H1 (cell line): Measurements from ENCODE around the gene RAP1B. TPM values are rescaled to one million over a fixed set of nuclear protein-coding genes. Genes with fewer than 3 reads are reported as not detected.

ENCODE experiments used
- CTCF ChIA-PET: fragments of 300-600 bp; sonication (Branson Sonifier 250); formaldehyde crosslinking; loops from one replicate; lab custom pipeline; 2021; ENCODE audit not compliant: partially characterized antibody; lab: Charles Lee
- POLR2A ChIA-PET: fragments of 300-600 bp; sonication (Branson Sonifier 250); formaldehyde crosslinking; loops from one replicate; lab custom pipeline; 2021; ENCODE audit warnings: inconsistent platforms; ENCODE audit not compliant: partially characterized antibody; lab: Charles Lee
- DNase-seq, 2 experiments: peaks; one replicate each; pipeline versions ENCODE4 v3.0.0 to v3.0.0-alpha.2; 2010 to 2022; ENCODE audit warnings: low spot score in 2 of 2, low read depth in 1 of 2, mixed read lengths in 1 of 2
- FAIRE-seq: peaks from 2 replicates; lab custom pipeline; 2011; peaks lifted over from hg19 to GRCh38; lab: Jason Lieb, UNC
- H2AFZ ChIP-seq: 2 replicates; pipeline ENCODE4 v1.8.1; 2012; ENCODE audit warnings: low read length, inconsistent platforms
- H2AK5ac ChIP-seq: 2 replicates; pipeline ENCODE4 v1.6.1; 2013; ENCODE audit warnings: low read depth, low read length
- H2BK120ac ChIP-seq: replicated peaks from 2 replicates; pipeline ENCODE3; 2013; ENCODE audit warnings: low read depth, low read length, inconsistent platforms
- H2BK12ac ChIP-seq: 2 replicates; pipeline ENCODE4 v1.6.1; 2013; ENCODE audit warnings: low read depth, low read length
- H2BK15ac ChIP-seq: 2 replicates; pipeline ENCODE4 v1.6.1; 2013; ENCODE audit warnings: low read length
- H2BK20ac ChIP-seq: 2 replicates; pipeline ENCODE4 v1.6.1; 2013; ENCODE audit warnings: low read length
- H2BK5ac ChIP-seq: 2 replicates; pipeline ENCODE4 v1.6.1; 2013; ENCODE audit warnings: low read depth, low read length
- H3K14ac ChIP-seq: 2 replicates; pipeline ENCODE4 v1.6.1; 2013; ENCODE audit warnings: inconsistent platforms; ENCODE audit not compliant: insufficient read length
- H3K18ac ChIP-seq: 2 replicates; pipeline ENCODE4 v1.6.1; 2013; ENCODE audit warnings: low read length; ENCODE audit errors: extremely low read depth
- H3K23ac ChIP-seq: 2 replicates; pipeline ENCODE4 v1.6.1; 2013; ENCODE audit warnings: inconsistent platforms; ENCODE audit not compliant: insufficient read length
- H3K23me2 ChIP-seq: 2 replicates; pipeline ENCODE4 v1.6.1; 2013; ENCODE audit warnings: low read depth, low read length
- H3K27ac ChIP-seq: 2 replicates; pipeline ENCODE4 v1.6.1; 2011; ENCODE audit warnings: low read depth, low read length, inconsistent platforms
- H3K27me3 ChIP-seq, 4 experiments: replicated peaks in 1 of 4; 1 replicate in 1 of 4; 2 replicates in 3 of 4; pipeline versions ENCODE4 v1.6.1 to v1.8.1; 2011 to 2013; ENCODE audit warnings: low read length in 3 of 4, mild to moderate bottlenecking in 3 of 4, inconsistent platforms in 2 of 4, mixed read lengths in 2 of 4, moderate library complexity in 1 of 4; ENCODE audit not compliant: control insufficient read depth in 3 of 4, insufficient read depth in 3 of 4; ENCODE audit errors: extremely low read depth in 1 of 4
- H3K36me3 ChIP-seq, 4 experiments: 2 replicates each; pipeline versions ENCODE4 v1.6.1 to v1.8.1; 2011 to 2013; ENCODE audit warnings: mild to moderate bottlenecking in 4 of 4, low read length in 3 of 4, moderate library complexity in 2 of 4, control low read depth in 1 of 4, inconsistent platforms in 1 of 4; ENCODE audit not compliant: insufficient read depth in 4 of 4, control insufficient read depth in 2 of 4
- H3K4ac ChIP-seq: replicated peaks from 2 replicates; pipeline ENCODE3; 2013; ENCODE audit warnings: low read length, low read depth, mixed read lengths, inconsistent platforms; ENCODE audit not compliant: insufficient read length
- H3K4me1 ChIP-seq, 4 experiments: replicated peaks in 1 of 4; 1 replicate in 1 of 4; 2 replicates in 3 of 4; pipeline versions ENCODE4 v1.6.1 to v1.8.1; 2011 to 2013; ENCODE audit warnings: low read length in 3 of 4, inconsistent platforms in 2 of 4, mixed read lengths in 1 of 4; ENCODE audit not compliant: insufficient read depth in 4 of 4, control insufficient read depth in 3 of 4
- H3K4me2 ChIP-seq, 2 experiments: 2 replicates each; pipeline versions ENCODE4 v1.6.1 to v1.8.1; 2011 to 2013; ENCODE audit warnings: low read depth in 2 of 2, low read length in 2 of 2, control low read depth in 1 of 2, inconsistent platforms in 1 of 2, mild to moderate bottlenecking in 1 of 2; ENCODE audit not compliant: insufficient read depth in 1 of 2
- H3K4me3 ChIP-seq, 4 experiments: fragments of 200-600, 300-600 bp in 1 of 4; sonication (generic), shearing (Covaris generic), sonication (Bioruptor Twin) in 1 of 4; 2 replicates each; pipeline versions ENCODE4 v1.5.1 to v1.8.1; 2011 to 2016; ENCODE audit warnings: low read length in 4 of 4, low read depth in 3 of 4, control low read depth in 2 of 4, inconsistent platforms in 2 of 4, mild to moderate bottlenecking in 2 of 4, mixed read lengths in 1 of 4, moderate library complexity in 1 of 4; ENCODE audit not compliant: insufficient read depth in 2 of 4; ENCODE audit errors: extremely low read depth in 1 of 4
- H3K56ac ChIP-seq: replicated peaks from 2 replicates; pipeline ENCODE3; 2013; ENCODE audit warnings: low read depth, mild to moderate bottlenecking, mixed read lengths, low read length, inconsistent platforms; ENCODE audit not compliant: insufficient read length
- H3K79me1 ChIP-seq: 2 replicates; pipeline ENCODE4 v1.6.1; 2013; ENCODE audit warnings: low read depth, low read length, control low read depth
- H3K79me2 ChIP-seq, 2 experiments: 2 replicates each; pipeline versions ENCODE4 v1.6.1 to v1.8.1; 2012 to 2013; ENCODE audit warnings: low read length in 2 of 2, mild to moderate bottlenecking in 2 of 2, inconsistent platforms in 1 of 2; ENCODE audit not compliant: insufficient read depth in 2 of 2, control insufficient read depth in 1 of 2
- H3K9ac ChIP-seq, 4 experiments: replicated peaks in 1 of 4; 1 replicate in 1 of 4; 2 replicates in 3 of 4; pipeline versions ENCODE4 v1.6.1 to v1.8.1; 2011 to 2013; ENCODE audit warnings: low read depth in 3 of 4, low read length in 3 of 4, control low read depth in 2 of 4, mild to moderate bottlenecking in 2 of 4, moderate library complexity in 2 of 4, inconsistent platforms in 1 of 4; ENCODE audit errors: extremely low read depth in 1 of 4
- H3K9me3 ChIP-seq, 2 experiments: 2 replicates each; pipeline versions ENCODE4 v1.6.1 to v1.8.1; 2012 to 2013; ENCODE audit warnings: mild to moderate bottlenecking in 2 of 2, moderate library complexity in 2 of 2, control low read depth in 1 of 2, inconsistent platforms in 1 of 2, low read depth in 1 of 2, low read length in 1 of 2, mixed read lengths in 1 of 2; ENCODE audit not compliant: insufficient read depth in 2 of 2
- H4K20me1 ChIP-seq, 2 experiments: replicated peaks in 1 of 2; 2 replicates each; pipeline versions ENCODE3 to v1.8.1; 2011 to 2013; ENCODE audit warnings: inconsistent platforms in 2 of 2, low read length in 2 of 2, mild to moderate bottlenecking in 1 of 2; ENCODE audit not compliant: insufficient read depth in 2 of 2, control insufficient read depth in 1 of 2
- H4K5ac ChIP-seq: 2 replicates; pipeline ENCODE4 v1.6.1; 2013; ENCODE audit warnings: low read length, low read depth, mixed read lengths, inconsistent platforms; ENCODE audit not compliant: insufficient read length
- H4K8ac ChIP-seq: 2 replicates; pipeline ENCODE4 v1.8.0; 2013; ENCODE audit warnings: mild to moderate bottlenecking, moderate library complexity, low read length, inconsistent platforms; ENCODE audit not compliant: insufficient read depth; ENCODE audit errors: extremely low read depth
- H4K91ac ChIP-seq: replicated peaks from 2 replicates; pipeline ENCODE3; 2013; ENCODE audit warnings: low read length, mixed read lengths, inconsistent platforms; ENCODE audit not compliant: insufficient read length
- BACH1 ChIP-seq: IDR thresholded peaks from 2 replicates; pipeline ENCODE4 v1.6.1; 2012; ENCODE audit warnings: low read length, improper control_type of control experiment
- CHD2 ChIP-seq: IDR thresholded peaks from 2 replicates; pipeline ENCODE4 v1.6.1; 2012; ENCODE audit warnings: low read length, improper control_type of control experiment
- HDAC2 ChIP-seq, 2 experiments: fragments of 300-600 bp in 1 of 2; sonication (generic) in 1 of 2; IDR thresholded peaks; 2 replicates each; pipeline ENCODE4 v1.6.1; 2011 to 2012; ENCODE audit warnings: low read depth in 2 of 2, low read length in 2 of 2, mild to moderate bottlenecking in 2 of 2, moderate library complexity in 2 of 2, borderline replicate concordance in 1 of 2, inconsistent platforms in 1 of 2
- HDAC6 ChIP-seq: IDR thresholded peaks from one replicate; pipeline ENCODE4 v1.7.1; 2012; ENCODE audit warnings: low read depth, mild to moderate bottlenecking, inconsistent platforms, low read length, moderate library complexity
- KDM4A ChIP-seq: IDR thresholded peaks from one replicate; pipeline ENCODE4 v1.7.1; 2012; ENCODE audit warnings: low read depth, mild to moderate bottlenecking, moderate library complexity, low read length, inconsistent platforms; ENCODE audit not compliant: severe bottlenecking
- MAFK ChIP-seq: IDR thresholded peaks from 2 replicates; pipeline ENCODE4 v1.6.1; 2012; ENCODE audit warnings: low read depth, mild to moderate bottlenecking, improper control_type of control experiment, low read length
- MAX ChIP-seq: IDR thresholded peaks from 2 replicates; pipeline ENCODE4 v1.6.1; 2012; ENCODE audit warnings: inconsistent platforms
- POLR2AphosphoS5 ChIP-seq: IDR thresholded peaks from 2 replicates; pipeline ENCODE4 v1.6.1; 2011; ENCODE audit warnings: low read depth, low read length
- RXRA ChIP-seq: IDR thresholded peaks from 2 replicates; pipeline ENCODE4 v1.6.1; 2011; ENCODE audit warnings: low read depth, mild to moderate bottlenecking, low read length, moderate library complexity; ENCODE audit not compliant: insufficient read depth
- SIN3A ChIP-seq, 2 experiments: IDR thresholded peaks in 1 of 2; conservative IDR thresholded peaks in 1 of 2; 2 replicates each; pipeline ENCODE4 v1.6.1; 2011 to 2012; ENCODE audit warnings: low read length in 2 of 2, improper control_type of control experiment in 1 of 2, low read depth in 1 of 2, mild to moderate bottlenecking in 1 of 2
- SIRT6 ChIP-seq: IDR thresholded peaks from one replicate; pipeline ENCODE4 v1.7.1; 2012; ENCODE audit warnings: low read length, inconsistent platforms
- SUZ12 ChIP-seq: fragments of 200-600 bp; sonication (generic); IDR thresholded peaks from 2 replicates; pipeline ENCODE4 v1.6.1; 2012; ENCODE audit warnings: mild to moderate bottlenecking, inconsistent platforms, low read length, moderate library complexity, mixed read lengths
- TAF1 ChIP-seq: IDR thresholded peaks from 2 replicates; pipeline ENCODE4 v1.6.1; 2011; ENCODE audit warnings: mild to moderate bottlenecking, low read depth, low read length
- TEAD4 ChIP-seq: IDR thresholded peaks from 2 replicates; pipeline ENCODE4 v1.6.1; 2012; ENCODE audit warnings: low read depth, low read length, inconsistent platforms, mixed read lengths
- WGBS, 2 experiments: shearing (Covaris generic) in 1 of 2; methylation state at CpG; one replicate each; pipeline versions ENCODE4 v1.1.6 to v1.1.7; 2013 to 2015; ENCODE audit warnings: low lambda C conversion rate in 2 of 2, mixed read lengths in 2 of 2, inconsistent platforms in 1 of 2, low coverage in 1 of 2, missing lambda C conversion rate in 1 of 2; ENCODE audit not compliant: insufficient replicate concordance in 2 of 2, insufficient coverage in 1 of 2, insufficient read length in 1 of 2; ENCODE audit errors: extremely low coverage in 1 of 2, missing lambda C conversion rate in 1 of 2; 5-methylcytosine and 5-hydroxymethylcytosine counted together
- polyA plus RNA-seq, 7 experiments: library from polyadenylated mRNA; depleted of rRNA in 3 of 7; stranded (reverse) in 5 of 7; unstranded in 2 of 7; fragments of >200 nt in 5 of 7; fragments of 200-250 nt in 2 of 7; gene quantifications; 1 replicate in 5 of 7; 2 replicates in 1 of 7; 4 replicates in 1 of 7; pipeline versions ENCODE4 v1.2.1 to v1.2.3, GENCODE V29; 2011 to 2013; ENCODE audit warnings: missing spikeins in 2 of 7, mixed read lengths in 2 of 7
- total RNA-seq: library from RNA; stranded (reverse); fragmentation: NEBNext Ultra II Directional; extraction: Animal tissue kit (Norgen Biotek cat#: 25700); gene quantifications from 2 replicates; pipeline ENCODE4 v1.2.1, GENCODE V29; 2021

The RAP1B gene
- total and polyA plus RNA-seq, 2 of the 8 experiments (the other 6 are each of a cell fraction or from before 2014, with no cell fraction given) = 61.4 to 112 TPM

GRCh38 chr12:68580911-68581310, 29.8 kb upstream of the RAP1B start:
- 82% methylated on average over 1 of the region's 1 CpG; no CpG with 5 or more reads in 1 of the 2 experiments for WGBS, 2 experiments
- H3K79me1 ChIP-seq = no peaks in the 10 kb centered on the region
- peaks cover 0 to 3% (median 0%) of the 10 kb centered on the region in 4 experiments; a peak in 1 of 7 replicates for H3K4me1 ChIP-seq
- no peak overlapping the region for H2BK15ac ChIP-seq
- H2AFZ ChIP-seq = no peak overlapping the region
- H4K5ac ChIP-seq = no peak overlapping the region
- H3K14ac ChIP-seq = no peak overlapping the region
- DNase-seq = no peak
- CTCF ChIA-PET = interaction anchor here (1.0 kb wide), 1 partner anchor 21 kb away, joined by 3 read pairs; no protein-coding TSS in a partner anchor
- no peak overlapping the region for H2BK120ac ChIP-seq
- no peak overlapping the region for H3K27ac ChIP-seq
- no peaks in the 10 kb centered on the region for H3K23me2 ChIP-seq
- no peak overlapping the region for H3K4me2 ChIP-seq
- H3K36me3 ChIP-seq = no peaks in the 10 kb centered on the region
- no peak overlapping the region for H2BK12ac ChIP-seq
- no peak overlapping the region for H3K9ac ChIP-seq
- no peak overlapping the region for H3K18ac ChIP-seq
- H2BK20ac ChIP-seq = no peak overlapping the region
- POLR2A ChIA-PET = interaction anchor here (0.6 kb wide), 1 partner anchor 36 kb away, joined by 4 read pairs; no protein-coding TSS in a partner anchor
- H4K8ac ChIP-seq = no peak overlapping the region
- H3K27me3 ChIP-seq = no peaks in the 10 kb centered on the region
- no peak overlapping the region for H2BK5ac ChIP-seq
- no peaks in the 10 kb centered on the region for H3K9me3 ChIP-seq
- H3K79me2 ChIP-seq = no peaks in the 10 kb centered on the region
- no peak overlapping the region for H3K23ac ChIP-seq
- TF ChIP-seq HDAC6 (no peak), RXRA (no peak), TEAD4 (no peak), KDM4A (no peak), SIN3A (conservative IDR thresholded peaks at IDR 0.05 in 1 of 2, IDR thresholded peaks at IDR 0.05 in 1 of 2; ENCODE audit: low read depth in 1 of 2, low read length in 2 of 2) (no peak), CHD2 (no peak), MAFK (no peak), MAX (no peak), SUZ12 (no peak), HDAC2 (IDR thresholded peaks at IDR 0.05; ENCODE audit: borderline replicate concordance in 1 of 2, low read depth in 2 of 2, low read length in 2 of 2) (no peak), SIRT6 (no peak), POLR2AphosphoS5 (no peak), BACH1 (no peak), TAF1 (no peak)
- H4K20me1 ChIP-seq = no peaks in the 10 kb centered on the region
- no peak overlapping the region for H3K4ac ChIP-seq
- no peak overlapping the region for H2AK5ac ChIP-seq
- no peak overlapping the region for H3K4me3 ChIP-seq
- no peak overlapping the region for H3K56ac ChIP-seq
- no peak overlapping the region for H4K91ac ChIP-seq
- FAIRE-seq = no peak
